NCI-H146 treated with DMSO at 0.1 percent for 48 hours (cell line): ENCODE results near the gene OPA1.

Experiments
- DNase-seq: peaks from one replicate; lab custom pipeline; 2025; ENCODE audit not compliant: unreplicated experiment; lab: John Stamatoyannopoulos, UW

The OPA1 gene

DNA sequence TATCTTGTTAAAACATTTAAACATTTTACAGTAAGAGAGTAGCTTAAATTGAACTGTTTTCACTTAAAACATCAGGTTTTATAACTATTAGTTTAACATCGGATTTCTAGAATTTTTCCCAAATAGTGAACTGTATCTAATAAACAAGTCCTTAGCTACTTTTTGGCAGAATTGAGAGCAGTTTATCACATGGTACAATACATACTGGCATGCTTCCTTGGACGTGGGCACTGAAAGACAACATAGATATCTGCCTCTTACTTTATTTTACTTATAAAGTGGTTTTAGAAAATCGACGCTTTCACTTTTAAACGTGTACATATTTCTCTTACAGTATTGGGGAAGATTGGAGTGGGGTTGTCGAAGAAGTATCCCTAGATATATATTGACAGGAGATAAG is 52.8 kb downstream of the OPA1 start:
- DNase-seq, result no peak

DNA sequence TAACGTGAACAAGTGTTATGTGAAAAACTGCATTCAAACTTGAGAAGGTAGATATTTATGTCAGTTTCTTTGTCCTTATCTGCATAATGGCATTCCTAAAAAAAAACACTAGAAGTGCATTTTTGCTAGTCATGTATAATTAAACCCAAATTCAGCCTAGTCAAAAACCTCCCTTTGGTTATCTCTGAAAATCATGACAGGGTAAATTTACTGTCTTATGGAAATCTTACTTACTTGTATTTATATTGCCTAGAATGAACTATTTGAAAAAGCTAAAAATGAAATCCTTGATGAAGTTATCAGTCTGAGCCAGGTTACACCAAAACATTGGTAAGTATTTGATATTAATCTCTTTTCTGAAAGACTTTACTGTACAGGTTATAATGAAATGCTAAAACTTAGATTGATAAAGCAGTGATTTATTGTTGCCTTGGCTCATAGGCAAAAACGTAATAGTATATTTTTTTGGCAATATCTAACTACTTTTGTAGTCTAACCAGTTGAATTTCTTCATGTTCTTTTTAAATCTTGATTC is 55.6 kb downstream of the OPA1 start:
- DNase-seq, result no peak

DNA sequence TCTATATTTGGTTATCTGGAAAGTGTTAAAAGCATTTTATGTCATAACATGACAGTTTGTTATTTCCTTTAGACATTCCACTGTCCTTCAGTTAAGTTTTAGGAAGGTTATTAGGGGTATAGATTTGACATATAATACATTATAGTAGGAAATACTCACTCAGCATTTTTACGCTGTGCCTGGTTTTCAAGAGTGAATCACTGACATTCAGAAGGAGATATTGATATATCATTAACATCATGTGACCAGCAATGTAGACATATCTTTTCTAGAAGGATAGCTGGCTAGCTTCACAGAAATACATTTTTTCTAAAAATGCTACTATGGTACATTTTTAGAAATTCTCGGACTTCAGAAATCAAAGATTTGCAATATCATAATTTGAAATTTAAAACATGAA is 57.6 kb downstream of the OPA1 start:
- no peak for DNase-seq

DNA sequence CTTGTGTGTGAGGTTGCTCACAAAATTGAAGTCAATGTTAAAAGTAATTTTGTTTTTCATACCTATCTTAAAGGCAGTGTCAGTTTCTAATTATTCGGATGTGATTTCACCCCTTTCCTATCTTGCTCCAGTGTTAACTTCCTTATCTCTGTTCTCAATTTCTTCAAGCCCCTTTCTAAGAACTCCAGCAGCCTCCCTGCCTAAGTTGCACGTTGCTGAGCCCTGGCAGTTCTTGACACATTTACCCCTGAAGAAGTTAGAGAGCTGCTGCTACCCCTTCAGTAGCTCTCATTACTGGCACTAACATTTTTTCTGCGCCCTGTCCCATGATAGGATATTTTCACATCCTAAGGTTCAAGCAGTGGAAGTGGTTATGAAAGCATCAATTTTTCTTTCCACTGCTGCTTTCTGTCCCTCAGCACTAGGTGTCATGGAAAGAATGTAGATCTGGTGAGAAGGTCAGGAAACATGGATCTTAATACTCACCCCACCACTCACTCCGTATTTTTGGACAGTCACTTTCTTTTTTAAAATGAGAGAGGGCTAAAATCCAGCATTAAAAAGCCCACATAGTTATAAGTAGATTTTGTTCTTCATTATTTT is 62.9 kb downstream of the OPA1 start:
- DNase-seq, result no peak

- DNase-seq, result no peak
Measured at GRCh38 chr3:193656445-193656844, 63.4 kb downstream of the OPA1 start.

DNA sequence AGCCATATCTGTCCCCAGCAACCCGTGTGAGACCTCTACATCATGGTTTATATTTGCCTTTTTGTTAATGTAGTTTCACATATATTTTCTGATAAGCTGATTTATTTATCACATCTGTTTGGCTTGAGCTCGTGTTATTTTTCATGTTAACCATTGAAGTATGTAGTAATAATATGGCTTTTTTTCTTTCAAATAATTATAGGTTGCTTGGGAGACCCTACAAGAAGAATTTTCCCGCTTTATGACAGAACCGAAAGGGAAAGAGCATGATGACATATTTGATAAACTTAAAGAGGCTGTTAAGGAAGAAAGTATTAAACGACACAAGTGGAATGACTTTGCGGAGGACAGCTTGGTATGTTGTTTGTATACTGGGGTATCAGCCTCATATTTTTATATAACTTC is 63.9 kb downstream of the OPA1 start:
- DNase-seq, result no peak

DNA sequence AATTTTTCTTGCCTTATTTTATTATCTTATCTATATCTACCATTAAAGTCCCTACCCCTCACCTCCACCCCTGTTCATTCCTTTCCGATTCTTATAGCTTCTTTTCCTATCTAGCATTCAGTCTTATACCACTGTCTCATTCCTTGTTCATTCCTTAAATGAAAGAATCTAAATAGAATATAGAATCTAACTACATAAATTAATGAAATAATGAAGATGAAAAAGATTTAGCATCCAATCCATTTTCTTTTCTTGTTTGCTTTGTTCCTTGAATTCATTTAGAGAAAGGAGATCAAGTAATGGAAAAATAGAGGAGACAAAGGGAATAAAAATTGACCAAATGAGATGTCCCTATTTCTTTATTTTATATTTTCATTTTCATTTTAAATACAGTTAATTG is 67.2 kb downstream of the OPA1 start:
- no peak for DNase-seq

DNA sequence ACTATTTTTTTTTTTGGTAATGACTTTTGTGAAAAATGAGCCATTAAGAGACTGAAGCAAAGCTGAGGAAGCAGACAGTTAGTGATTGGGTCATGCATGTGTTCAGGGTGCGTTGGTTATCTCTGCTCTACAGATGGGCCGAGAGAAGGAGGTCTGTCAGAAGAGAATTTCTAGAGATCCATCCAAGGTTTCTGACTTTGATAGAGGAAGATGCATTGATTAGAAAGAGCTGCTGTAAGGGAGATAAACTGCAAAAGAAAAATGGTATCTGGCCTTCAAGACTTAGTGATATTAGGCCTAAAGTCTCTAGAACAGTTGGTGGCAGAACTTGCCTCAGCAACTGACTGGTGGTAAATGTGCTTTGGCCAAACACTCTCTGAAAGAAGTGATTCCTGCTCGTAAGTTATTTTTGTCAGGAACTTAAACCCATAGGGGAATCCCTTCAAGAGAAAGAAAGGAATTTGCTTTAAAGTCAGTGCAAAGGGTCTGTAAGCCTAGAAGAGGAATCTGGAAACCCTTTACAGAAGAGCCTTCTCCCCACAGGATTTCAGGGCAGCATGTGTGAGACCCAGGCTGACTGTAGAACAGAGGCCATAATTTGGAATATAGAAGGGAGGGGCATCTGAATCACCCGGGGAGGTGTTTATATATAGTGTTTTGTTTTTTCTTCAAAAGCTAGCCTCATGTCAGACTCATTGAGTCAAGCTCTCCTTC is 67.8 kb downstream of the OPA1 start:
- DNase-seq, result no peak

DNA sequence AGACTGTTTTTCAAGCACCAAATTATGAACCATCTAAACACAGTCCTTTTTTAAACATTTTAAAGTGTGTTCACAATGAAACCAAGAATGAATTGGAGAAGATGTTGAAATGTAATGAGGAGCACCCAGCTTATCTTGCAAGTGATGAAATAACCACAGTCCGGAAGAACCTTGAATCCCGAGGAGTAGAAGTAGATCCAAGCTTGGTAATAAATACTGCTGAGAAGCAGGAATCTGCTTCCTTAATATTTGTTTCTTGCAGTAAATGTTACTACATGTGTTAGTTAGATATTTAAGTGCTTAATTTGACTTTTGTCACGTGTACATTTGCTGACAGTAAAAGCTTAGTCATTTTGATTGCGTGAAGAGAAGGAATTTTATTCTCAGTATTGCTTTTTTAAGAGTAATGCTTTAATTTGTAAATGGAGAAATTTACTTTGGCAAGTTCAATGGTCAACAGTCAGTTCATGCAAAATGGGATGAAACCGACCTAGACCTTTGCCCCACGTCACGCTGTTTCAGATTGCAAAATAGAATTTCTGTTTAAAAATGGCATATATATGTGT is 69.8 kb downstream of the OPA1 start:
- no peak for DNase-seq

GRCh38 chr3:193665370-193665989 is 72.5 kb downstream of the OPA1 start:
- peak; percentile 62 for DNase-seq

- no peak for DNase-seq
Measured at GRCh38 chr3:193673845-193674244, 80.8 kb downstream of the OPA1 start.

- no peak for DNase-seq
Measured at GRCh38 chr3:193674714-193675113, 81.7 kb downstream of the OPA1 start.

DNA sequence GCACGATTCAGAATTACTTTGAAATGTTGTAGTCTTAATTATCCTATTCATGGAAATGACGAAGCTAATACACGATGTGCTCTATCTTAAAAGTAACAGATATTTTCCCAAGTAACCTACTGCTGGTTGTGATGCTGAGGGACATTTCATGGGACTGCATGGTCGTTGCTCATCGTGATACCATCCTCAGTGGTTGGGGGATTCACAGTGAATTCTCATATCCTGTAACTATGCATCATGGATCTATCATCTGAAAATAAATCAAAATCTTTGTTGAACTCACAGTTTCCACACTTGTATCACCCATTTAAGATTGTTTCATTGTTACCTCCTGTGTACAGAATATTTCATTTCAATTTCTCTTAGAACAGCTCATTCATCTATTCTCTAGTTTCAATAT is 84.7 kb downstream of the OPA1 start:
- no peak for DNase-seq

GRCh38 chr3:193680220-193680619 is 87.2 kb downstream of the OPA1 start:
- DNase-seq, result no peak

DNA sequence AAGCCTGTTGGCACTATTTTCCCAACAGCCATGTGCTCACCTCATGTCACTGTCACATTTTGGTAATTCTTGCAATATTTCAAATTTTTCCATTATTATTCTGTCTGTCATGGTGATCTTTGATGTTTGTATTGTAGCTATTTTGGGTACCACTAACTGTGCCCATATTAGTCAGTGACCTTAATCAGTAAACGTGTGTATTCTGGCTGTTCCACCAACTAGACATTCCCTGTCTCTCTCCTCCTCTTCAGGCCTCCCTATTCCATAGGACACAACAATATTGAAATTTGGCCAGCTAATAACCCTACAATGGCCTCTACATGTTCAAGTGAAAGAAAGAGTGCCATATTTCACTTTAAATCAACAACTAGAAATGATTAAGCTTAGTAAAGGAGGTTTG is 88.6 kb downstream of the OPA1 start:
- DNase-seq, result no peak

DNA sequence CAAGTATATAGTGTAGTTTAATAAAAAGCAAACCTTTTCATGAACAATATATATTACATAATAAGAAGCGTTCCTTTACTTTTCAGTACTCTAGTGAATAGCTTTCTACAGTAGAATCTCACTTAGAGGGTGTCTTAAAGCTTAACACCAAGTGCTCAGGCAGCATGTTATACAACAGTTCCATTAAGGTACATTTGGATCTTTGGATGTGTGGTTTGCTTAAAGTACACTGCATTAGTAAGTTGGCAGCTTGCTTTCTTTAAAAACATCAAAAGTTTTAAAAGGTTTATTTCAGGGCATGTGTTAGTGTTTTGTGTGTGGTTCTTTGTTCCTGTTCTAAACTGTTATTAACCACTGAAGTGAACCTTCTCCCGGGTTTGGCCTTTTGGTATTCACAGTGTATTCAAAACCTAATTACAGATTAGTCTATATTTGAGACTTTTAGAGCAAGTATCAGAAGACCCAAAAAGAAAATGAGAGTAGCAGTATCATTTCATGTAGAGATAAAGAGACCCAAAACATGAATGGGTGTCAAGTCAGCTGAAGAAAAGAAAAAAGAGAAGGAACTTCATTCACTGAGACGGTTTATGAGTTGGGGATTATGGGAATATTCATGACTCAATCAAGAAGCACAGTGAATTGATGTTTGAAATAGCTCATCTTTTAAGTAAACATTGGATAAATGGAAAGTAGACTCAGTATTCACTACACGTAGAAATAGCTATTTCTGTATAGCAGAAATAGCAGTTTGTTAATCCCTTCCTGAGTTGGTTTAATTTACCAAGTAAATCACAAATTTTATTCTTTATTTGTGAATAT is 93.9 kb downstream of the OPA1 start:
- DNase-seq, result no peak

DNA sequence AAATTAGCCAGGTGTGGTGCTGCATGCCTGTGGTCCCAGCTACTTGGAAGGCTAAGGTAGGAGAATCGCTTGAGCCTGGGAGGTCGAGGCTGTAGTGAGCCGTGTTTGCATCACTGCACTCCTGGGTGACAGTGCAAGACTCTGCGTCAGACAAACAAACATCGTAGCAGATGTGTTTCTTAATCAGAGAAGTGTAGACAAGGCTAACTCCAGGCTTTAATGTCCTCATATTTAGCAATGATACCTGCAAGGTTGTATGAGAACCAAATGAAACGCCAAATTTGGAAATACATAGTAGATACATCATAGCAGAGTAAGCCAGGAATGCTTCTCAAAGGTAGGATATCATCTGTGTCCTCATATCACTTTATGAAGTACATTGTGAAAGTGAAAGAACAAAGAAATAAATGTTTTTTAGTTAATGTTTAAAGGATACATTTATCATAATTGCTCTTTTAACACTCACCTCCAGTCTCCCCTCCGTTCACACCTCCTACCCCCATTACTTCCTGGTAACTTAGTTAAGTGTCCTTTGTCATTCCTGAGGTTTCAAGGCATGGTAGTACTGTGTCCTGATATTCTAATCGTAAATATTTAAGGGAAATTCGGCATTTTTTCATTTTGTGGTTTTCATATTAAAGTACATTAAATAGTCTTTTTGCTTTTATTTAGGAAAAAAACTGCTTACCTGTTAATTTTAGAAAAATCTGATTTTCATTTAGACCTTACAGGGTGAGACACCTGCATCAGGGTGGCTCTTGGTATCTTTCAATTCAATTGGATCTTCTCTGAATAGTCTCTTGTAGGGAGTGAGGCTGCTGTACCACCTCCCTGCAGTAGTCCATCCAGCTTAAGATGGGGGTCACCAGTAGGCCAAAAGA is 96.1 kb downstream of the OPA1 start:
- DNase-seq, result no peak

- DNase-seq, result no peak
Measured at GRCh38 chr3:193693774-193694173, 100.8 kb downstream of the OPA1 start.

- DNase-seq, result no peak
Measured at GRCh38 chr3:193701953-193702635, 109.1 kb downstream of the OPA1 start.

DNA sequence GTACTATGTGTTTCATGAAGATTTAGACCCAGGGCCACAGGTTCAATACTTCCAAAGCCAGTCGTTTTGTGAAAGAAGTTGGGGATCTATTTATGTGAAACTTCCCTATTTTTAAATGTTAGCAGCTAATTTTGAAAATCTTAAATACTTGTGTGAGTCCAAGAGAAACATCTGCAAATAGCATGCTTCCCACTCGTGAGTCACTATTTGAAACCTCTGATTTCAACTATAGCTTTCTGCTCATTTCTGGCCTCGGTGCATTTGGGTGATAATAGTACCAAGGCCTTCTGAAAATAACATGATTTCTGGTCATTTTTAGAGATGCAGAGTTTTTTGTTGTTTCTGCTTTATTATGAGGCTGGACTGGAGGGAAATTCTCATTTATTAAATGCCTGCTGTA is 110.0 kb downstream of the OPA1 start:
- no peak for DNase-seq
